Liver (tissue), 3 donors: Measurements from ENCODE around the gene USP21.

Experiments
- CTCF ChIP-seq: fragments of 150-350 bp; IDR thresholded peaks from 2 replicates; pipeline ENCODE4 v1.5.1; 2017; ENCODE audit warnings: improper control_type of control experiment, low read depth, low read length; ENCODE audit not compliant: missing input control
- EGR1 ChIP-seq, 2 donors: IDR thresholded peaks; 2 replicates each; pipeline ENCODE4 v1.6.1; 2016 to 2018; ENCODE audit warnings: antibody characterized with exemption in 2 of 2, low read depth in 2 of 2
- GABPA ChIP-seq, 2 donors: IDR thresholded peaks in 1 of 2; conservative IDR thresholded peaks in 1 of 2; 2 replicates each; pipeline ENCODE4 v1.6.1; 2016; ENCODE audit warnings: antibody characterized with exemption in 2 of 2, mild to moderate bottlenecking in 1 of 2, moderate library complexity in 1 of 2
- REST ChIP-seq: IDR thresholded peaks from 2 replicates; pipeline ENCODE4 v1.6.1; 2016; ENCODE audit warnings: antibody characterized with exemption, mild to moderate bottlenecking
- YY1 ChIP-seq: IDR thresholded peaks from 2 replicates; pipeline ENCODE4 v1.6.1; 2016; ENCODE audit warnings: antibody characterized with exemption, mild to moderate bottlenecking
- donor health status: healthy.
- donor health status: healthy.

GRCh38 chr1:161191971-161192370 lies 32.7 kb downstream of the USP21 start:
- TF ChIP-seq CTCF: no peak
- TF ChIP-seq REST: no peak
- no peak for TF ChIP-seq GABPA (IDR thresholded peaks at IDR 0.05 in 1 of 2, conservative IDR thresholded peaks at IDR 0.05 in 1 of 2)
- TF ChIP-seq YY1: no peak
- no peak for TF ChIP-seq EGR1 (IDR thresholded peaks at IDR 0.05; ENCODE audit: low read depth in 2 of 2)
